LNCAP (cell line): ENCODE data around the gene DLEC1.
A peak's percentile ranks its signal among the peaks of the same experiment; 100 is the strongest.

Source experiments
- CTCF ChIP-seq: fragments of 450-650 bp; IDR thresholded peaks from 2 replicates; pipeline ENCODE4 v1.5.1; 2017; ENCODE audit warnings: mild to moderate bottlenecking

DLEC1 gene

GRCh38 chr3:37997791-37998370 is 41.1 kb upstream of the DLEC1 start:
- TF ChIP-seq CTCF: no peak

- TF ChIP-seq CTCF: no peak
These were observed 39.2 kb upstream of the DLEC1 start for GRCh38 chr3:37999836-38000235.

GRCh38 chr3:38000242-38000916 is 38.6 kb upstream of the DLEC1 start:
- no peak for TF ChIP-seq CTCF

- TF ChIP-seq CTCF: no peak
These were observed 38.0 kb upstream of the DLEC1 start for GRCh38 chr3:38000965-38001455.

GRCh38 chr3:38001456-38002081 is 37.4 kb upstream of the DLEC1 start:
- TF ChIP-seq CTCF: peak; percentile 57

- TF ChIP-seq CTCF: no peak
These were observed 36.6 kb upstream of the DLEC1 start for GRCh38 chr3:38002291-38002876.

GRCh38 chr3:38002940-38003339 is 36.1 kb upstream of the DLEC1 start:
- no peak for TF ChIP-seq CTCF
